ENCODE measurements around the gene RDH13.
"Not testable (repeated sequence)": the region's sequence is repeated elsewhere in the genome, so short reads cannot be mapped to it uniquely, and the experiment has no call there.

- TF ChIP-seq, protein P1, sequence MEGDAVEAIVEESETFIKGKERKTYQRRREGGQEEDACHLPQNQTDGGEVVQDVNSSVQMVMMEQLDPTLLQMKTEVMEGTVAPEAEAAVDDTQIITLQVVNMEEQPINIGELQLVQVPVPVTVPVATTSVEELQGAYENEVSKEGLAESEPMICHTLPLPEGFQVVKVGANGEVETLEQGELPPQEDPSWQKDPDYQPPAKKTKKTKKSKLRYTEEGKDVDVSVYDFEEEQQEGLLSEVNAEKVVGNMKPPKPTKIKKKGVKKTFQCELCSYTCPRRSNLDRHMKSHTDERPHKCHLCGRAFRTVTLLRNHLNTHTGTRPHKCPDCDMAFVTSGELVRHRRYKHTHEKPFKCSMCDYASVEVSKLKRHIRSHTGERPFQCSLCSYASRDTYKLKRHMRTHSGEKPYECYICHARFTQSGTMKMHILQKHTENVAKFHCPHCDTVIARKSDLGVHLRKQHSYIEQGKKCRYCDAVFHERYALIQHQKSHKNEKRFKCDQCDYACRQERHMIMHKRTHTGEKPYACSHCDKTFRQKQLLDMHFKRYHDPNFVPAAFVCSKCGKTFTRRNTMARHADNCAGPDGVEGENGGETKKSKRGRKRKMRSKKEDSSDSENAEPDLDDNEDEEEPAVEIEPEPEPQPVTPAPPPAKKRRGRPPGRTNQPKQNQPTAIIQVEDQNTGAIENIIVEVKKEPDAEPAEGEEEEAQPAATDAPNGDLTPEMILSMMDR (IDR thresholded peaks at IDR 0.05): not testable (repeated sequence)
- not testable (repeated sequence) for TF ChIP-seq EP300, POLR2A, POLR2AphosphoS5 (IDR thresholded peaks at IDR 0.05)
Observed at GRCh38 chr19:55040654-55041053, 22.3 kb downstream of the RDH13 start.
